ENCODE data around the gene ATP9A. TPM values are rescaled to one million over a fixed set of nuclear protein-coding genes. Genes with fewer than 3 reads are reported as not detected.
"Not testable (repeated sequence)": the region's sequence is repeated elsewhere in the genome, so short reads cannot be mapped to it uniquely, and the experiment has no call there.

The ATP9A gene
- polyA plus RNA-seq, 12 donors = 30.6 to 92.7 (median 60.4) TPM

DNA sequence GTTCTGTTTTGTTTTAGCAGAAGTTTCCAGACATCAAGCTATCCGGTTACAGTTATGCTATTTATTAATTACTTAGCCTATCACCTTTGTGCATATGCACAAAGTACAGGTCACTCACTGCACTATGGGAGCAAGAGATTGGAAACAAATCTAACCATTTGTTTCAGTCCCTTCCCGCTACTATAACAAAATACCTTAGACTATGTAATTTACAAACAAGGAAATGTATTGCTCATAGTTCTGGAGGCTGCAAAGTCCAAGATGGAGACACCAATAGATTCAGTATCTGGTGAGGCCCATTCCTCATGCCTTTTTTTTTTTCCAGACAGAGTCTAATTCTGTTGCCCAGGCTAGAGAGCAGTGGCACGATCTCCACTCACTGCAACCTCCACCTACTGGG is 35.1 kb downstream of the ATP9A start:
- no peak for DNase-seq

DNA sequence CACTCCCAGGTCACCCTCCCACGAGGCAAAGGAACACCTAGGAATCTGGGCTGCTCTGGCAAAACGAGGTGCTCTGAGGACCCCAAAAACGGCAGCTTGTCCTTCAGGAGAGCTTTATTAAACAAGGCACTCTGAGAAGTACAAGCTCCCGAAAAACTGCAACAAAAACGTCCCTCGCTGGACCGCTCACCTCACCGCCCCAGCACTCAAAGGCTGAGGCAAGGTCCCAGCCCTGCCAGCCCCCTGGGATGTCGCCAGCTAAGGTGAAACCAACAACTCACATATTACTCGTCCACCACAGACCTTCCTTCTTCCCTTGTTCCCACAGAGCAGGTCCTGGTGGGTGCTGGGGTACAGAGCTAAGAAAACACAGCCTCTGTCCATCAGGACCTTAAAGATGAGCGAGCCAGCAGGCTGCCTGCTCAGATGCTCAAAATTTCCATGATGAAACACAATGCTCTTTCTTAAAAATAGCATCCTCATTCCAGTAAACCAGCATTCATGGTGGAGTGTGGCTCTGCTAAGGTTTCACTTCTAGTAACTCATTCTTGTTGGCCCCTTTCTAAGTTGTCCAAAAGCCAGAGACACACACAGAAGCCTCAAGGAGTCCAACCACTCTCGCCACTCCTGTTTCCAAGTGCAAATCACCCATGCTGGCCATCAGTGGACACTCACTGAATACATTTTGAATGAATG is 35.9 kb downstream of the ATP9A start:
- DNase-seq = peak; percentile 79

GRCh38 chr20:51731731-51732095 is 36.5 kb downstream of the ATP9A start:
- DNase-seq = peak; percentile 66

DNA sequence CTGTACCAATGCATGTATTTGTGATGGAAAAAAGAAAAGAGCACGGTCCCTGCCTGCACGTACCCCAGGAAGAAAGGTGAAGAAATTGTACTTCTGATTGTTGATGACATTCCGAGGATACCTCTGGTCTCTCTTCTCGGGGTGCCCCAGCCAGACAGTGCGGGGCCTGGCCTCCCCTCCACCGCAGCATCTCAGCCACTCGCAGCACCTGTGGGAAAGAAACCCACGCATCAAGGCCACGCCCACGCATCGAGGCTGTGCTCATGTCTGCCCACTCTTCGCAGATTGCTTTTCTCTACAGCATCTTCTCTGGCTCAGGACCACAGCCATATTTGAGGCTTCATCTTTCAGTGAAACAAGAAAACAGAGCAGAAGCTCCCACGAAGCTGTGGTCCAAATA is 38.4 kb downstream of the ATP9A start:
- DNase-seq = no peak

DNA sequence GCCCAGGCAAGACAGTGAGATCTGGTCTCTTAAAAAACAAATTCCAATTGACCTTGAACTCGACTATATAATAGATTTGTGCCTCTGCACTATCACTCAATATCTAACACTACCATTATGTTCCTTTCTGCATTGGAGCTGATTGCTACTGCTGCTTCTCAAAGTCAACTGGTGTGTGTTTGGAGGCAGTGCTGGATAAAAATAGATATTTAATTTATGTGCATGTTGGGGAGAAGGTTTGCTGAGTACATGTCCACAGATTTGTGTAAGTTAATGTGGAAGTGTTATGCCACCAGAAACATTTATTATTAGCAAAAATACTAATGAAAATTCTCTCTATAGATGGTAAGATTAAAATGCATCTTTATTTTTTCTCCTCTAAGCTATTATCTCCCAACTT is 39.5 kb downstream of the ATP9A start:
- no peak for DNase-seq

- DNase-seq = no peak
These were observed 40.3 kb downstream of the ATP9A start for GRCh38 chr20:51727872-51728271.

GRCh38 chr20:51725584-51726176 is 42.5 kb downstream of the ATP9A start:
- no peak for DNase-seq

DNA sequence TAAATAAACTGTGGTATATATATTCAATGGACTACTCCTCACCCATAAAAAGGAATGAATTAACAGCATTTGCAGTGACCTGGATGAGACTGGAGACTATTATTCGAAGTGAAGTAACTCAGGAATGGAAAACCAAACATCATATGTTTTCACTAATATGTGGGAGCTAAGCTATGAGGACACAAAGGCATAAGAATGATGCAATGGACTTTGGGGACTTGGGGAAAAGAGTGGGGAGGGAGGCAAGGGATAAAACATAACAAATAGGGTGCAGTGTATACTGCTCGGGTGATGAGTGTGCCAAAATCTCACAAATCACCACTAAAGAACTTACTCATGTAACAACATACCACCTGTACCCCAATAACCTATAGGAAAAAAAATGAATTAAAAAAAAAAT is 45.2 kb downstream of the ATP9A start:
- not testable (repeated sequence) for DNase-seq

GRCh38 chr20:51722246-51722645 is 45.9 kb downstream of the ATP9A start:
- not testable (repeated sequence) for DNase-seq

- DNase-seq = no peak
These were observed 47.3 kb downstream of the ATP9A start for GRCh38 chr20:51720854-51721253.

- DNase-seq = no peak
These were observed 47.8 kb downstream of the ATP9A start for GRCh38 chr20:51720384-51720783.

- no peak for DNase-seq
These were observed 52.4 kb downstream of the ATP9A start for GRCh38 chr20:51715856-51716185.

DNA sequence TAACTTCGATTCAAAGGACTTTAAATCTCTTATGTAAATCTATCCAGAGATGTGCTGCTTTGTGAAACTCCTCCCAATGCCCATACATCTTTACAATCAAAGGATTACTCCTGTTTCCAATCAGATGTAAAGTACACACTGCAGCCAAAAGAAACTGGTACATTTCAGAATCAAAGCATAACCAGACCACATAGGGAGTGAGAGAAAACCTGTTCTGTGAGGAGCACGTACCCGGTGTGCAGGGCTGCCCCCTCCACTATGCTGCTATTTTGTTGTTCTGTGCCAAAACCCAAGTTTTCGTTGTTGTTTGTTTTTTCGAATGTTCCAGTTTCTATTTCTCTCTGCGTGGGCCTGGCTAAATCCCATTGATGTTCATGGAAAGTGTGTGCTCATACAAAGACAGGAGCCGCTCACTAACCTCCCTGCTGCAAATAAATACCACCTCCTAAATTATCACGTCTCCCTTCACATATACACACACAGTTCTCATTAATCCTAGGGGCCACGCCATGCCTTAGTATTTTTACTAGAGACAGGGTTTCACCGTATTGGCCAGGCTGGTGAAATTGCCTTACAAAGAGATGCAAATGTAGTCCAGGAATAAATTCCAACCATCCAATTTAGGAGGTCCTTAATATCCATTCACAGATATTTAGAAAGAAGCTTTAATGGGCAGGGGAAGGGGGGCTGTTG is 52.9 kb downstream of the ATP9A start:
- no peak for DNase-seq

- DNase-seq = no peak
These were observed 55.0 kb downstream of the ATP9A start for GRCh38 chr20:51713213-51713598.

- DNase-seq = no peak
These were observed 55.5 kb downstream of the ATP9A start for GRCh38 chr20:51712501-51713212.

- DNase-seq = no peak
These were observed 56.8 kb downstream of the ATP9A start for GRCh38 chr20:51711426-51711825.

GRCh38 chr20:51710361-51710894 is 57.8 kb downstream of the ATP9A start:
- no peak for DNase-seq

DNA sequence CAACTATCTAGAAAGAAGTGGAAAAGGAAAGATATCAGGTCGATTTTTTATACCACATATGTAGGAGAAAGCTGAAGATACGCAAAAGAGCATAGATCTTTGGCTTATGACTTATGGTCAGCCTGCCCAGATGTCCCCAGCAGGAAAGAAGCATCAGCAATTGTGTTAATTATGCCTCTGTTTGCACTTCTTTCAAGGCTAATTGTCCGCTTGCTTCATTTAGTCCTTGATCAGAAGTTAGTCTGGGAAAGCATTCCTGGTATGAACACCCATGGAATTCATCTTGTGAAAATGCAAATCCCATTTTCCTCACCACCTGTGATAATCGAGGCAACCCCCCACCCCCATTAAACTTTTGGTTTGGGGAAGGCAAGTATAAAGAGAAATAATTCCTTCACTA is 62.8 kb downstream of the ATP9A start:
- no peak for DNase-seq

DNA sequence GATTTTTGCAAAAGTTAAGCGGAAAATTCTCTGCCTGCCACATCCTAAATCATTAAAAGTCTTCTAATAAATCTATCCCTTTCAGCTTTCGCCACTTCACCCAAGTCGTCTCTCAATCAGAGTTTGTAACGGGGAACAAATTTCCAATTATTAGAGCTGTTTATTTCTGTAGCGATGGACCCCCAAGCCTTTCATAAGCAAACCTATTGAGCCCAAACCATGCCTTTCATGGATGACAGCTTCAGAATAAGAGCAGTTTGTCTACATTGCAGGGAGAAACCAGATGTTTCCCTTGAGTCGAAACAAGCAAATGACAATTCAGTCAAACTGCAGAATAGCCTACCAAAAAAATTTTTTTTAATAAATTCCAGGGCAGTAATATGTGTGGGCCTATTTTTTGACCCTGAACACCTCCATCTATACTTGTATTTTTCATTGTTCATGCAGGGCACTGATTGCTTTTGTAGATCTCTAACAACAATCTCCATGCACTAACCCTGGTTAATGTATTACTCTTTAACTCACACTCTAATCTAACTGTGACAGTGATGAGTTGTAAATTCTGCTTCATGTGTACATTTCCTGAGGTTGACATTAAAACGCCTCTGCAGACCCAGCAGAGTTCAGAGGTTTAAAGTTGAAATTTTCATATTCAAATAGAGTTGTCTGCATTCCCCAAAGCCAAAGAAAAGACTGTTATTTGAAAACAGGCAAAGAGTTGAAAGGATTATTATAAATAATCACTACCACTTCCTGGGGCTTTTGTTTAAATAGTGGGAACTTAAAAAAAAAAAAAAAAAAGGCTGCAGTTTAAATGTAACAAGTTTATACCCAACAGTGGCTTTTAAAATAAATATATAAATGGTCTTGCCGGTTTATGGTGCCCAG is 64.5 kb downstream of the ATP9A start:
- no peak for DNase-seq

DNA sequence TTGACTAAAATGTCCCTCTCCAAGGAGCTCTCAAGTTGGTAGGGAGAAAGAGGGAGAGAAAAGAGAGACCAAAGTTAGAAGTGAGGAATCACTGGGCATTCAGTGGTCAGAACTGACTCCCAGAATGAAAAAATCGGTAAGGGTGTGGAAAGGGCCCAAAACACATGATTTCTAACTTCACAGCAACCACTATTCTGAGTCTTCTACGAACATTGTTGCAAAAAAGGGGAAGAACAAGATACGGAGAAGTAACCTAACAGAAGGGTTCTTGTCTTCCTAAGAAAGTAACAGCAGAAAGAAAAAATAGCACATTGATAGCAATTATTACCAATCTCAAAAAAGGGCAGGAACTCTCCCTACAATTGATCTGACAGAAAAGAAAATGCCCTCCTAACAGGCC is 65.6 kb downstream of the ATP9A start:
- DNase-seq = no peak

DNA sequence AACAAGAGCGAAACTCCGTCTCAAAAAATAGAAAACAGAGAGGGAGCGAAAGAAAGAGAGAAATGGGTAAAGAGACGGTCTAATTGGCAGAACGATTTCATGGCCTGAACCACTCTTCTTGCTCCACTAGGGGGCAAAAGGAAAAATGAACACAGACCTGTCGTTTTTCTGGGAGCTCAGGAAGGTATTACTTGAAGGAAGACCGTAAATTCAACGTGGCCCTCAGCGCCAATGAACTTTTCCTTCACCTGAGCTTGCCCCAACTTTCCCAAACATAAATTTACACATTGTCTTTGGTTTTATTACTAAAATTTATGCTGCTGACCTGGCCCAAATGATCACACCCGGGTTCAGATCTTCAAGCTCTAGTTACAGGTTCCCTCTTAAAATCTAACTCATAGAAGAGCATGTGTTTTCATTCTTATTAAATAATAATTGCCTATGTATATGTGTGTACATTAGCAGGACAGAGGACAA is 67.3 kb downstream of the ATP9A start:
- no peak for DNase-seq
